A549 treated with AZD2906 at 1 μM for 4 hours (cell line): Measurements from ENCODE around the gene GPR50. TPM values are rescaled to one million over a fixed set of nuclear protein-coding genes. Genes with fewer than 3 reads are reported as not detected.

ENCODE experiments used
- total RNA-seq: library from RNA; stranded (reverse); fragments of 200-300 nt; extraction: Qiagen RNA extraction; gene quantifications from 5 replicates; pipeline ENCODE4 v1.2.3, GENCODE V29; 2022

Gene GPR50
- 0.11 to 0.40 TPM (median 0.20 TPM) in 5 replicates for total RNA-seq

GRCh38 chrX:151176231-151176750 lies at the start of gene GPR50:
Gene GPR50 (plus strand): TSS chrX:151176584. CDS start chrX:151176722, 138 bp downstream.

Other genes starting within 250 kb of the GPR50 start
- 132 to 182 TPM (median 139 TPM) in 5 replicates for gene HMGB3, start 193.2 kb upstream of the GPR50 start, total RNA-seq
- gene VMA21, start 220.6 kb downstream of the GPR50 start, total RNA-seq: 19.2 to 24.4 TPM (median 22.7 TPM) in 5 replicates